CD4-positive, alpha-beta T cell (primary cell): ENCODE measurements around the gene KCNB1. TPM values are rescaled to one million over a fixed set of nuclear protein-coding genes. Genes with fewer than 3 reads are reported as not detected.

Experiments used
- ATAC-seq: fragments of 200-7000 bp; cut with Tn5 transposase; one replicate; pipeline ENCODE4 v1.10.0; 2022; ENCODE audit warnings: mild to moderate bottlenecking; ENCODE audit not compliant: poor library complexity
- CTCF ChIA-PET: fragments of 350-600 bp; sonication (Branson Sonifier 250); formaldehyde crosslinking; loops from one replicate; lab custom pipeline; 2021; ENCODE audit warnings: antibody characterized with exemption, inconsistent platforms; lab: Charles Lee
- POLR2A ChIA-PET: fragments of 350-600 bp; sonication (Branson Sonifier 250); formaldehyde crosslinking; loops from one replicate; lab custom pipeline; 2021; ENCODE audit warnings: antibody characterized with exemption, inconsistent platforms; lab: Charles Lee
- DNase-seq, 14 experiments: peaks; one replicate each; pipeline ENCODE4 v3.0.0-alpha.2; 2013 to 2020; ENCODE audit warnings: mixed read lengths in 2 of 14
- H3K27ac ChIP-seq, 2 donors: one replicate each; pipeline versions ENCODE4 v1.5.1 to v1.7.0; 2013; ENCODE audit warnings: low read length in 2 of 2, low read depth in 1 of 2, mild to moderate bottlenecking in 1 of 2
- H3K27me3 ChIP-seq, 2 experiments: 1 replicate in 1 of 2; 2 replicates in 1 of 2; pipeline versions ENCODE4 v1.6.1 to v1.7.0; 2013; ENCODE audit warnings: low read length in 2 of 2, control low read depth in 1 of 2, mild to moderate bottlenecking in 1 of 2, moderate library complexity in 1 of 2; ENCODE audit not compliant: insufficient read depth in 2 of 2, control insufficient read depth in 1 of 2
- H3K36me3 ChIP-seq: one replicate; pipeline ENCODE4 v1.6.1; 2013; ENCODE audit warnings: low read length, control low read depth; ENCODE audit not compliant: insufficient read depth
- H3K4me1 ChIP-seq: one replicate; pipeline ENCODE4 v1.6.1; 2013; ENCODE audit warnings: low read length, control low read depth; ENCODE audit not compliant: insufficient read depth
- H3K4me3 ChIP-seq: one replicate; pipeline ENCODE4 v1.5.1; 2013; ENCODE audit warnings: mild to moderate bottlenecking, low read length, moderate library complexity
- H3K9me3 ChIP-seq, 2 experiments: 1 replicate in 1 of 2; 2 replicates in 1 of 2; pipeline versions ENCODE4 v1.6.1 to v1.7.0; 2013; ENCODE audit warnings: low read length in 2 of 2, mild to moderate bottlenecking in 2 of 2, control low read depth in 1 of 2, moderate library complexity in 1 of 2; ENCODE audit not compliant: control insufficient read depth in 1 of 2, insufficient read depth in 1 of 2
- H3K27ac Mint-ChIP-seq: one replicate; pipeline ENCODE4 v1.8.0; 2020; ENCODE audit warnings: mixed read lengths
- H3K27me3 Mint-ChIP-seq: one replicate; pipeline ENCODE4 v1.8.0; 2021; ENCODE audit warnings: mixed read lengths
- H3K36me3 Mint-ChIP-seq: one replicate; pipeline ENCODE4 v1.8.0; 2021; ENCODE audit warnings: low read depth, mixed read lengths
- H3K4me1 Mint-ChIP-seq: one replicate; pipeline ENCODE4 v1.8.0; 2021; ENCODE audit warnings: low read depth, mixed read lengths
- H3K4me3 Mint-ChIP-seq: one replicate; pipeline ENCODE4 v1.8.0; 2020; ENCODE audit warnings: mild to moderate bottlenecking, mixed read lengths
- H3K9me3 Mint-ChIP-seq: one replicate; pipeline ENCODE4 v1.8.0; 2020; ENCODE audit warnings: mixed read lengths
- intact Hi-C, 2 experiments: fragments of 100-400 bp; cut with DNase I in 1 of 2; cut with micrococcal nuclease in 1 of 2; formaldehyde crosslinking; loops; one replicate each; pipeline versions ENCODE4 v1.15.1 to v1.9.0; 2023 to 2025; cut with DNase I, micrococcal nuclease
- total RNA-seq, 174 experiments: library from RNA in 2 of 174; stranded (reverse) in 2 of 174; gene quantifications; one replicate each; pipeline ENCODE4 v1.2.3 and lab custom pipeline; 2021 to 2026
- TF ChIP-seq, protein P1 (sequence below): fragments of 200-600 bp; IDR thresholded peaks from one replicate; pipeline ENCODE4 v1.8.0; 2022; ENCODE audit warnings: antibody characterized with exemption, mild to moderate bottlenecking

KCNB1 gene
- total RNA-seq, 2 experiments from 2014 or later, result 0.06 to 0.08 TPM

GRCh38 chr20:49424536-49424935 is 57.9 kb downstream of the KCNB1 start:
- no peaks in the 10 kb centered on the region for H3K9me3 Mint-ChIP-seq
- no peak overlapping the region for H3K27ac ChIP-seq
- H3K27me3 Mint-ChIP-seq, result peaks cover 18% of the 10 kb centered on the region
- H3K4me3 Mint-ChIP-seq, result no peak overlapping the region
- POLR2A ChIA-PET, result no interaction called here
- CTCF ChIA-PET, result no interaction called here
- H3K27me3 ChIP-seq, result peaks cover 0 to 6% of the 10 kb centered on the region in 2 experiments
- H3K4me3 ChIP-seq, result no peak overlapping the region
- no peak for DNase-seq
- H3K4me1 Mint-ChIP-seq, result no peaks in the 10 kb centered on the region
- H3K27ac Mint-ChIP-seq, result no peak overlapping the region
- no peaks in the 10 kb centered on the region for H3K4me1 ChIP-seq
- H3K36me3 ChIP-seq, result no peaks in the 10 kb centered on the region
- no peak for ATAC-seq
- TF ChIP-seq, protein P1, sequence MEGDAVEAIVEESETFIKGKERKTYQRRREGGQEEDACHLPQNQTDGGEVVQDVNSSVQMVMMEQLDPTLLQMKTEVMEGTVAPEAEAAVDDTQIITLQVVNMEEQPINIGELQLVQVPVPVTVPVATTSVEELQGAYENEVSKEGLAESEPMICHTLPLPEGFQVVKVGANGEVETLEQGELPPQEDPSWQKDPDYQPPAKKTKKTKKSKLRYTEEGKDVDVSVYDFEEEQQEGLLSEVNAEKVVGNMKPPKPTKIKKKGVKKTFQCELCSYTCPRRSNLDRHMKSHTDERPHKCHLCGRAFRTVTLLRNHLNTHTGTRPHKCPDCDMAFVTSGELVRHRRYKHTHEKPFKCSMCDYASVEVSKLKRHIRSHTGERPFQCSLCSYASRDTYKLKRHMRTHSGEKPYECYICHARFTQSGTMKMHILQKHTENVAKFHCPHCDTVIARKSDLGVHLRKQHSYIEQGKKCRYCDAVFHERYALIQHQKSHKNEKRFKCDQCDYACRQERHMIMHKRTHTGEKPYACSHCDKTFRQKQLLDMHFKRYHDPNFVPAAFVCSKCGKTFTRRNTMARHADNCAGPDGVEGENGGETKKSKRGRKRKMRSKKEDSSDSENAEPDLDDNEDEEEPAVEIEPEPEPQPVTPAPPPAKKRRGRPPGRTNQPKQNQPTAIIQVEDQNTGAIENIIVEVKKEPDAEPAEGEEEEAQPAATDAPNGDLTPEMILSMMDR, result no peak
- H3K36me3 Mint-ChIP-seq, result no peaks in the 10 kb centered on the region
- intact Hi-C loops, result no loop called here
- H3K9me3 ChIP-seq, result no peaks in the 10 kb centered on the region

DNA sequence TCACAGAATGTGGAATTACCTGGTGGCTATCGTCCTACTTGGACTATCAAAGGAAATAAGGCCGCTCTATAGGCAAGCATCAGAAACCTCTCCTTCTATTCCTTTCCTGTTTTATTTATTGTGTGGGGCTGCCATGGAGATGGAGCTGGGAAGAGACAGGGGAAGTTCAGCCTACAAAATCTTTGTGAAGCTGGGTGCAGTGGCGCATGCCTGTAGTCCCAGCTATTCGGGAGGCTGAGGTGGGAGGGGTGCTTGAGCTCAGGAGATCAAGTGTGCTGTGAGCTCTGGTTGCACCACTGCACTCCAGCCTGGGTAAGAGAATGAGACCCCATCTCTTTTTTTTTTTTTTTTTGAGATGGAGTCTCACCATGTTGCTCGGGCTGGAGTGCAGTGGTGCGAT is 60.3 kb downstream of the KCNB1 start:
- POLR2A ChIA-PET, result no interaction called here
- Mint-ChIP-seq H3K9me3 (no peaks in the 10 kb centered on the region), H3K4me1 (no peaks in the 10 kb centered on the region), H3K27me3 (peaks cover 5% of the 10 kb centered on the region), H3K36me3 (no peaks in the 10 kb centered on the region), H3K4me3 (no peak overlapping the region), H3K27ac (no peak overlapping the region)
- CTCF ChIA-PET, result no interaction called here
- Histone ChIP-seq H3K27ac (no peak overlapping the region), H3K36me3 (no peaks in the 10 kb centered on the region), H3K4me1 (no peaks in the 10 kb centered on the region), H3K9me3 (no peaks in the 10 kb centered on the region), H3K27me3 (peaks cover 0 to 4% of the 10 kb centered on the region in 2 experiments), H3K4me3 (no peak overlapping the region)
- no peak for DNase-seq
- intact Hi-C loops, result no loop called here
- no peak for ATAC-seq
- TF ChIP-seq, protein P1, result no peak

- no peak overlapping the region for H3K4me3 Mint-ChIP-seq
- Histone ChIP-seq H3K4me1 (no peaks in the 10 kb centered on the region), H3K9me3 (no peaks in the 10 kb centered on the region), H3K36me3 (no peaks in the 10 kb centered on the region), H3K27me3 (peaks cover 0 to 3% of the 10 kb centered on the region in 2 experiments), H3K27ac (no peak overlapping the region), H3K4me3 (no peak overlapping the region)
- TF ChIP-seq, protein P1, result no peak
- H3K36me3 Mint-ChIP-seq, result no peaks in the 10 kb centered on the region
- no peaks in the 10 kb centered on the region for H3K9me3 Mint-ChIP-seq
- H3K27ac Mint-ChIP-seq, result no peak overlapping the region
- ATAC-seq (no peak), DNase-seq (no peak)
- POLR2A ChIA-PET, result no interaction called here
- H3K4me1 Mint-ChIP-seq, result no peaks in the 10 kb centered on the region
- CTCF ChIA-PET, result no interaction called here
- intact Hi-C loops, result no loop called here
- no peaks in the 10 kb centered on the region for H3K27me3 Mint-ChIP-seq
Measured at GRCh38 chr20:49420811-49421295, 61.6 kb downstream of the KCNB1 start.
